ENCODE measurements around the gene PRSS12.

- TF ChIP-seq CTCF (conservative IDR thresholded peaks at IDR 0.05) (no peak), EZH2 (IDR thresholded peaks at IDR 0.05; ENCODE audit: low read depth) (no peak)
These were observed 44.8 kb upstream of the PRSS12 start for GRCh38 chr4:118397623-118397979.
